Mononuclear cell (primary cell): ENCODE data around the gene ZSCAN22. TPM values are rescaled to one million over a fixed set of nuclear protein-coding genes. Genes with fewer than 3 reads are reported as not detected.

Experiments used
- H3K27me3 ChIP-seq: 2 replicates; pipeline ENCODE4 v1.6.0; 2011; ENCODE audit warnings: low read length, control low read depth; ENCODE audit not compliant: insufficient read depth
- H3K4me1 ChIP-seq: 2 replicates; pipeline ENCODE4 v1.5.1; 2011; ENCODE audit warnings: mild to moderate bottlenecking, low read length, control low read depth; ENCODE audit not compliant: insufficient read depth
- H3K4me3 ChIP-seq: 2 replicates; pipeline ENCODE4 v1.5.1; 2011; ENCODE audit warnings: mild to moderate bottlenecking, low read length, moderate library complexity
- H3K9me3 ChIP-seq: 2 replicates; pipeline ENCODE4 v1.5.1; 2011; ENCODE audit warnings: low read depth, mild to moderate bottlenecking, control low read depth, low read length
- total RNA-seq: library from RNA; depleted of rRNA; stranded (reverse); fragments of >200 nt; gene quantifications from one replicate; pipeline ENCODE4 v1.2.3, GENCODE V29; 2012

Gene ZSCAN22
- total RNA-seq, result 0.52 TPM

DNA sequence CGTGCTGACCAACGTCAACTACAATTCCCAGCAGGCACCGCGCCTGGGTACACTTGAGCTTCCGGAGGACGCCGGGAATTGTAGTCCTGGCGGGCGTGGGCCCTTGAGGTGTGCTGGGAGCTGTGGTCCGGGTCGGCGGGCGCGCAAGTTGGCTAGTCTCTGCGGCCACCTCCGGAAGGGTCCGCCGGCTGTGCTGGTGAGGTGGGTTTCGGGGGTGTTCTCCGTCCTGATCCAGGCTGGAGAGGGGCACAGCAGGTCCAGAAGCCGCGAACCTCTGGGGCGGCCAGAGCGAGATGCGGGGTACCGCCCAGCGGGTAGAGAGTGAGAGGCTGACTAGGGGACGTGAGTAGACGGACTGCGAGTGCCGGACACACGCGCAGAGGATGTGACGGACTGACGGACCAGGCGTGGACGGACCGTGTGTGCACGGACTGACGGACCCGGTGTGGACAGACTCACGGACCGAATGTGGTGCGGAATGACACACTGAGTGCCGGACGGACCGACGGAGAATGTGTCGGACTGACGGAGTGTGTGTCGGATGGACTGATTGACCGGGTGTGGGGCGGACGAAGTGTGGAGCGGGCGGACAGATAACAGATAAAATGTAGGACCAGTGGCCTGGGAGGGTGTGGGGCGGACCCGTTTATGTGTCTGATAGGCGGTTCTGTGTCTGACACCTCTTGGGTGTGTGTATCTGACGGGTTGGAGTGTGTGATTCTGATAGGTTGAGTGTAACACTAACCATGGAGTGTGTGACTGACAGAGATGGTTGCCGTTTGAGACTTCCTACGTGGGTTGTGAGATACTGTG lies at the start of gene ZSCAN22:
Gene ZSCAN22 (plus strand): TSS at position 81 of the 813 bp plus-strand sequence. CDS start 7,809 bp downstream, outside the sequence.
- peak within 1 kb of the TSS; percentile 65 for H3K4me3 ChIP-seq
- H3K4me1 ChIP-seq, result peaks cover 31% of the 10 kb centered on the region
- H3K9me3 ChIP-seq, result no peaks in the 10 kb centered on the region
- H3K27me3 ChIP-seq, result no peaks in the 10 kb centered on the region

DNA sequence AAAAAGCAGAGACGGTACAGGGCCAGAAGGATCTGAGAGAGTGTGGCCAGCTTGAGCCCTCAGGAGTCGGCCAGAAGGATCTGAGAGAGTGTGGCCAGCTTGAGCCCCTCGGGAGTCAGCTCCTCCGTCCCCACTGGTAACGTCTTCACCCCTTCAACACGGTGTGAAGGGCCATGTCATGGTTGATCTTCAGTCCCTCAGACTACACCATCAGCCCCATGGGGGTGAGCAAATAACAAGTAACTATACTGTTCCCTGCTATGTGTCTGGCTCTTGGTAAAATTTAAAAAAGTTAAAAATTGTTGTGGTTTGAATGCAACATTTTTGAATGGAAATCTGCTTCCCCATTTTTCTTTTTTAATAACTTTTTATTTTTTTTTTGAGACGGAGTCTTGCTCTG lies 49.6 kb upstream of the ZSCAN22 start:
- peaks cover 20% of the 10 kb centered on the region for H3K4me1 ChIP-seq
- no peak overlapping the region for H3K4me3 ChIP-seq
- no peaks in the 10 kb centered on the region for H3K27me3 ChIP-seq
- no peaks in the 10 kb centered on the region for H3K9me3 ChIP-seq

DNA sequence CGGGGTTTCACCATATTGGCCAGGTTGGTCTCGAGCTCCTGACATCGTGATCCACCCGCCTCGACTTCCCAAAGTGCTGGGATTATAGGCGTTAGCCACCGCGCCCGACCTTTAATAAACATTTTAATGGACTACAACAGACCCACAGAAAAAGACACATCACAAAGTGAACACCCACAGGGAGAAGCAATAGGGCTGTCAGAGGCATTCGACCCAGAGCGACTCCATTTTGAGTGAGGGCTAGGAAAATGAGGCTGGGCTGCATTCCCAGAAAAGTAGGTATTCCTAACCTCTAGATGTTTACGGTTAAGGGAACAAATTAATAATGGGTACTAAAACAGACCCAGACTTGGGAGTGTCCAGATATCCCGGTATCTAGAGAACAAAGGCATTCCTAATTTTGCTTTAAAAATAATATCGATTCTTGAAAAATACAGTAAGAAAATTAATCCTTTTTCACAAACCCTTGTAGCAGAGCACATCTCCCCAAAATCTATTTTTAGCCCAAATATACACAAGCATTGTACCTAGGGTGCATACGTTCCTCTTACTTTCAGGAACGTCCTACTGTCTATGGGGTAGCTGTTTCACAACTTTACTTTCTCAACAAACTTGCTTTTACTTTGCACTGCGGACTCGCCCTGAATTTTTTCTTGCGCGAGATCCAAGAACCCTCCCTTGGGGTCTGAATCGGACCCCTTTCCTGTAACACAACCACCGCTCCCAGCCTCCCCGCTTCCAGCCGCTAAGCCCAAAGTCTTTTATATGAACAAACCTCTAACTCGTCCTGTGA lies 48.9 kb upstream of the ZSCAN22 start:
- no peaks in the 10 kb centered on the region for H3K9me3 ChIP-seq
- H3K4me3 ChIP-seq, result peak overlapping the region; percentile 96
- H3K27me3 ChIP-seq, result no peaks in the 10 kb centered on the region
- peaks cover 20% of the 10 kb centered on the region for H3K4me1 ChIP-seq

DNA sequence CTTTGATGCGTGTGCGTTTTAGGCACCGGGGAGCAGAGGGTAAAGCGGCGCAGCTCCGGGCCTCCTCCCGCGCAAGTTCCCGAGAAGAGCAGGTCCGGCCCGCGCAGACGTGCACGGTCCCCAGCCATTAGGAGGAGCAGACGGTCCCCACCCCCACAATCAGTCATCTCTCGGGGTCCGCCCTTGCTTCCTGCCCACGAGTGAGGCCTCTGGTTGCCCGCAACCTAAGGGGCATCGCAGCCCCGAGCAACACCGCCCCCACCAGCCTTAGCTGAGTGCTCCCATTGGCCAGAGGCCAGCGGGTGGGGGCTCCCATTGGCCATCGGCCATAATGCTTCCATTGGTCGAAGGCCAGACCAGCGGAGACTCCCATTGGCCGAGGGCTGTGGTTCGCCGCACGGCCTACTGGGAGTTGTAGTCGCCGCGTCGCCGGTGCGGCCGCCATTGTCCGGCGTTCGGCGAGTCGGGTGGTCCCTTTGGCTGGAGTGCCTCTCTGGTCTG lies 48.2 kb upstream of the ZSCAN22 start, which contains the start of gene ZNF8:
Gene ZNF8 (plus strand): TSS at position 415 of the 501 bp plus-strand sequence. CDS start 127 bp downstream, outside the sequence.
- Histone ChIP-seq H3K4me1 (peaks cover 20% of the 10 kb centered on the region), H3K9me3 (no peaks in the 10 kb centered on the region), H3K27me3 (no peaks in the 10 kb centered on the region), H3K4me3 (peak within 1 kb of the TSS; percentile 96)

DNA sequence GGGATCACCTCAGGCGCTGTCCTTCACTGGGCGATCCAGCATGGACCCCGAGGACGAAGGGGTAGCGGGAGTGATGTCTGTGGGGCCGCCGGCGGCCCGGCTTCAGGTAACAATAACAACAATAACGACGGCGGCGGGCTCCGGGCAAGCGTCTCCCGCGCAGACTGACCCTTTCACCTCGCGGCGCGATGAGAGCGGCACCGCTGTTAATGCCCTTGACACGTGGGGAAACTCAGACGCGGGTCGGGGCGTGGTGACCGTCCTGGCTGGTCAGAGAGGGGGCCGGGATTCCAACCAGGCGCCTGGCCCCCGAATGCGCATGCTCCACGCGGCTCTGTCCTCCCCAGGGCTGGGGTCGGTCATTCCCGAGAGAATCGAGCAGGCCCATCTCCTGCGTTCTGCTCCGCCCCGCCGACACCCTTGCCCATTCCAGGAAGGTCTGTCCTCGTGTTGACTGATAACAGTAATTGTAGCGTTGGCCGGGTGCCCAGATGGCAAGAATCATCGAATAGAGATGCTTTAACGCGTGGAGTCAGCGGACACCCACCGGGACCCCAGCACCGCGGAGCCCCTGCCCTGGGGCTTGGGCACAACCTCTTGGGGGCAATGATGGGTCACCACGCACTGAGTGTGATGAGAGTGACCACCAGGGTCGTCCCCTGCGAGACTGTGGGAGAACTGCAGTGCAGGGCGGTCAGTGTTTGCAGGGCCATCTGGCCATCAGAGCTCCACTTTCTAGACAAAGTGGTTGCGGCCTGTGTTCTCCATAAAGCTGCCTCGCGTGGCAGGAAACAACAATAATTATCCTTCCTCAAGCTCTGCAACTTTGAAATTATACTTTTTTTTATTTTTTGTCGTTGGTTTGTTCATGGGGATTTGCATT lies 47.5 kb upstream of the ZSCAN22 start:
- Histone ChIP-seq H3K4me1 (peaks cover 20% of the 10 kb centered on the region), H3K27me3 (no peaks in the 10 kb centered on the region), H3K9me3 (no peaks in the 10 kb centered on the region), H3K4me3 (peak overlapping the region; percentile 96)

DNA sequence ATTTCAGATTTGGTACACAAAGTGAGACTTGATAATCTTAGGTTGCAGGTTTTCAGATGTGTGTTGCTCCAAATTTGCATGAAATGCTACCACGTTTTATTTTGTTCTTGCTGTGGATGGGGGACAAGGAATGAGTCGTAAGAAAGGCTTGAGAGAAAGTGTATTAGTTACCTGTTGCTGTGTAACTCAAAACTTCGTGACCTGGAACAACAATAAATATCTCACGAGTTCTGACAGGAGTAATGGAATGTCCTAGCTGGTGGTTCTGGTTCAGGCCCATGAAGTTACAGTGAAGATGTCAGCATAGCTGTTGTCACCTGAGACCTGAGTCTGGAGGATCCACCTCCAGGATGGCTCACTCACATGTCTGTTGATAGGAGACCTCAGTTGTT lies 46.9 kb upstream of the ZSCAN22 start:
- no peak overlapping the region for H3K4me3 ChIP-seq

GRCh38 chr19:58284199-58284598 lies 42.6 kb upstream of the ZSCAN22 start:
- Histone ChIP-seq H3K4me3 (no peak overlapping the region), H3K4me1 (peaks cover 10% of the 10 kb centered on the region), H3K27me3 (no peaks in the 10 kb centered on the region), H3K9me3 (no peaks in the 10 kb centered on the region)

More for the DNA sequence above, 46.9 kb upstream of the ZSCAN22 start:
- no peaks in the 10 kb centered on the region for H3K27me3 ChIP-seq
- H3K4me1 ChIP-seq, result peaks cover 20% of the 10 kb centered on the region
- no peaks in the 10 kb centered on the region for H3K9me3 ChIP-seq

DNA sequence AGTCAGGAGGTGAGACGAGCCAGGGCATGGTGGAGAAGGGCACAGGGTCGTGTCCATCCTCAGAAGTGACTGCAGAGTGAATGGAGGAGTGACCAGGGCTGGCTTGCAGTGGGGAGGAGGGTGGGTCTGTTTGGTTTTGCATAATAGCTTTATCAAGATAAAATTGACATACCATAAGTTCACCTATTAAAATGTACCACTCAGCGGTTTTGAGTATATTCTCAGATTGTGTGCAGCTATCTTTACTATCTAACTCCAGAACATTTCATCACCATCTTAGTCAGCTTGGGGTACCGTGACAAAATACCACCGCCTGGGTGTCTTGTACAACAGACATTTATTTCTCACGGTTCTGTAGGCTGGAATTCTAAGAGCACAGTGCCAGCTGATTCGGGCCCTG lies 34.9 kb upstream of the ZSCAN22 start:
- peaks cover 32% of the 10 kb centered on the region for H3K9me3 ChIP-seq
- no peaks in the 10 kb centered on the region for H3K4me1 ChIP-seq
- H3K27me3 ChIP-seq, result no peaks in the 10 kb centered on the region
- H3K4me3 ChIP-seq, result no peak overlapping the region

DNA sequence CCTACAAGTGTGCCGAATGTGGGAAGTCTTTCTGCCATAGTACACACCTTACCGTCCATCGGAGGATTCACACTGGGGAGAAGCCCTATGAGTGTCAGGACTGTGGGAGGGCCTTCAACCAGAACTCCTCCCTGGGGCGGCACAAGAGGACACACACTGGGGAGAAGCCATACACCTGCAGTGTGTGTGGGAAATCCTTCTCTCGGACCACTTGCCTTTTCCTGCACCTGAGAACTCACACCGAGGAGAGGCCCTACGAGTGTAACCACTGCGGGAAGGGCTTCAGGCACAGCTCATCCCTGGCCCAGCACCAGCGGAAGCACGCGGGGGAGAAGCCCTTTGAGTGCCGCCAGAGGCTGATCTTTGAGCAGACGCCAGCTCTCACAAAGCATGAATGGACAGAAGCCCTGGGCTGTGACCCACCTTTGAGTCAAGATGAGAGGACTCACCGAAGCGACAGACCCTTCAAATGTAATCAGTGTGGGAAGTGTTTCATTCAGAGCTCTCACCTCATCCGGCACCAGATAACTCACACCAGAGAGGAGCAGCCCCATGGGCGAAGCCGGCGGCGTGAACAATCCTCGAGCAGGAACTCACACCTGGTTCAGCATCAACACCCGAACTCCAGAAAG lies 31.9 kb upstream of the ZSCAN22 start:
- peaks cover 32% of the 10 kb centered on the region for H3K9me3 ChIP-seq
- H3K27me3 ChIP-seq, result no peaks in the 10 kb centered on the region
- no peaks in the 10 kb centered on the region for H3K4me1 ChIP-seq
- no peak overlapping the region for H3K4me3 ChIP-seq

- Histone ChIP-seq H3K4me3 (no peak overlapping the region), H3K27me3 (no peaks in the 10 kb centered on the region), H3K9me3 (peaks cover 32% of the 10 kb centered on the region), H3K4me1 (no peaks in the 10 kb centered on the region)
Observed at GRCh38 chr19:58296104-58296503, 30.7 kb upstream of the ZSCAN22 start.

DNA sequence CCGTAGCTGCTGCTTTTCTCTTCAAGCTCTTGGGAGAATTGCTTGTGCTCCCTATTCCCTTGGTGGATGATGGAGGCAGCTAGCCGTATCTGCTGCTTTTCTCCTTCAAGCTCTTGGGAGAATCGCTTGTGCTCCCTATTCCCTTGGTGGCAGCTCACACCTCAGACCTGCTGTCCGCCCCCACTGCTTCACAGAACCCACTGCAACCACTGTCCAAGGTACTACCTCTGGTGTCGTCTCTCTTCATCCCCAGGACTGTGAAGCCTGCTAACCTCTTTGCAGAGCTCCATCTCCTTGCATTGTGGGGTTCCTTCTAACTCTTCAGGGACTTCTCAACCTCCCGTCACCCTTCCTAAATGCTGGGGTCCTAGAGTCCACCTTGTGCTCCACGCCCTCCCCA lies 26.2 kb upstream of the ZSCAN22 start:
- Histone ChIP-seq H3K4me3 (no peak overlapping the region), H3K4me1 (peaks cover 7% of the 10 kb centered on the region), H3K9me3 (peaks cover 3% of the 10 kb centered on the region), H3K27me3 (no peaks in the 10 kb centered on the region)

GRCh38 chr19:58304255-58304654 lies 22.5 kb upstream of the ZSCAN22 start:
- H3K4me1 ChIP-seq, result peaks cover 15% of the 10 kb centered on the region
- peaks cover 4% of the 10 kb centered on the region for H3K9me3 ChIP-seq
- no peak overlapping the region for H3K4me3 ChIP-seq
- no peaks in the 10 kb centered on the region for H3K27me3 ChIP-seq

DNA sequence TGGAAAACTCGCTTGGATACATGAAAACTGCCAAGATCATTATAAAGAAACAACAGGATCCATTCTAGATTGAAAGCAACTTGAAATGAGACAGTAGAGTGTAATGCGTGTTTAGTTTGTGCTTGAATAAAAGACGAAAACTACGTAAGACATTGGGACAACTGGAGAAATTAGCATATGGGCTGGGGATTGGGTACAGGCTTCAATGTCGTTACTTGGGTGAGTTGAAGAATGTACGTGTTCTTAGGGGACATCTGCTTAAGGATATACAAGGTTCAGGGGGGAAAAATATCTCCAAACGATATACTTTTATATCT lies 22.1 kb upstream of the ZSCAN22 start:
- Histone ChIP-seq H3K9me3 (peaks cover 5% of the 10 kb centered on the region), H3K27me3 (no peaks in the 10 kb centered on the region), H3K4me3 (peak overlapping the region; percentile 86), H3K4me1 (peaks cover 15% of the 10 kb centered on the region)
